PC-9 (cell line): ENCODE data around the gene TRIB2.

ENCODE experiments used
- CTCF ChIP-seq: fragments of 200-600 bp; sonication (generic); conservative IDR thresholded peaks from 2 replicates; pipeline ENCODE4 v1.6.1; 2017; ENCODE audit warnings: mixed run types, antibody characterized with exemption, mild to moderate bottlenecking, moderate library complexity
- EZH2 ChIP-seq: fragments of 200-600 bp; sonication (generic); IDR thresholded peaks from 2 replicates; pipeline ENCODE4 v1.8.0; 2017; ENCODE audit warnings: antibody characterized with exemption, low read depth

DNA sequence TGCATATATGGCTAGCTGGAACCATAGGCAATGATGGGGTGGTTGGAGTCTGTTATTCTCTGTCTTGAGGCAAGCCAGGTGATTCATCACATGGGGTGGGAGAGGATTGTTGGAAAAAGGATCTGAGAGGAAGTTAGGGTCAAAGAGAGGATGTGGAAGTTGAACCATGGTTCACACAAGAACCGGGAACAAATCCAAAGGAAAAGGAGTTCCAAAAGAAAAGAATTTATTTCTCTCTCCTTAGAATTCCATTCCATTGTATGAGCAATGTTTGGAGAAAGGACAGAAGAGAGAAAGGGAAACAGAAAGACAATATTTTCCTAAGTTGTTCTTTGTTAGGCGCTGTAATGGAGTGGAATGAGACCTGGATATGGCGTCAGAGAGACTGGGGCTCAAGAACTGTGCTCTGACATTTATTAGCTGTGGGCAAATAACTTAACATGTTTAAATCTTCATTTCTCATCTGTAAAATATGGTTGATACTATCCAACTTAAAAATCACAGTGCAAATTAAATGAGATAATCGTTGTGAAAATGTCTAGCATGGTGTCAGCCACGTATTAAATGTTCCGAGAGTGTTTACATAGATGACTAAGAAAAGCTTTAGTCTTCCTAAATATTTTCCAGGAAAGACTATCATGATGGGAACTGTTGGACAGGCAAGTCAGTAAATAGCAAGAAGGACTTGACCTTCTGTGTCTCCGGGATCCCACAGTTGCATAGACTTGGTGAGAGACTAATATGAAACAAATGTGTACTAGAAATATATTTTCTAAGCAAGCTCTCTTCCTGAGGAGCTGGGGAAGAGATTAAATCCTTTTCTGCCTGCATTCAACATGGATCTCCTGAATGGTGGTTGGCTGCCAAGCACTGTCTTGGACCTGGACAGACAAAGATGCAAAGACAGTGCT is 71.4 kb downstream of the TRIB2 start:
- TF ChIP-seq CTCF (no peak), EZH2 (no peak)
